ENCODE results near the gene CGNL1.

CGNL1 gene

DNA sequence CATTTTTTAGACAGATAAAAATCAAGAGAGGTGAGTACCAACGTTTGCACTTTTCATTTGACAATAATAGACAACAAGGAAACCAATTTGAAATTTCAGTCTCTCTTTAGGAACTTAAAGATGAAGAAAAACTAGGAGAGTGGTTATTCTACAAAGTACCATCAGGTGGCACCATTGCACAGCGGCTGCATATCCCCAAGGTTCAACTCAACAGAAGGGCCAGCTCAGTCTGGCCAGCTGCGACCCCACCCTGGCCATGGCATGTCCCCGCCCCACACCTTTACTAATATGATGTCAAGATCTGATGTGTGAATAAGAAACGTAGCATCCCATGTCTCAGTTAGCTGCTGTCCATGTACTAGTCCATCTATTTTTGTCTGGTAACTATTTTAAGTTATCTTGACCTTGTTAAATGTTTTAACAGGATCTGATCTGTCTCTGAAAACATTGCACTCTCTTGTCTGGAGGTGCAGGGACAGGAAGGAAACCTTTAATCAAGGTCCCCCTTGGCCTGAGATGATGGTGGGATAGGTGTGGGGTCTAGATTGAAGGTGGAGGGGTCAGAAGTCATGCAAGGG, 35.5 kb upstream of the CGNL1 start:
- no peak overlapping the region for H3K27ac Mint-ChIP-seq

DNA sequence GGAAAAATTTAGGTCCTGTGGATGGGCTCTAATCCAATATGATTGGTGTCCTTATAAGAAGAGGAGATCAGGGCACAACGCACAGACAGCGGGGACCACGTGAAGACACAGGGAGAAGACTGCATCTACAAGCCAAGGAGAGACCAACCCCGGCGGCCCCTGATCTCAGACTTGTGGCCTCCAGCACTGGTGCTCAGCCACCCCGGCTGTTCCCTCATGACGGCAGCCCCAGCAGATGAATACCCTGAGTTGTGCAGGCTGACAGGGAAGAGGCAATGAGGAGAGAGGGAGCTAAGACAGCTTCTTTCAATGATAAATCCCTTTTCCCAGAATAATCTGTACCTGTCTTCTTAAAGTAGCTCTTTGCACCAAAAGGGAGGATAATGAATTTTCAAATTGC, 33.3 kb upstream of the CGNL1 start:
- Mint-ChIP-seq H3K4me3 (no peak overlapping the region), H3K9me3 (ENCODE audit: low read depth) (no peaks in the 10 kb centered on the region), H3K36me3 (no peaks in the 10 kb centered on the region), H3K27ac (no peak overlapping the region), H3K27me3 (peaks cover 1% of the 10 kb centered on the region), H3K4me1 (ENCODE audit: low read depth) (no peaks in the 10 kb centered on the region)

More for the DNA sequence above, 35.5 kb upstream of the CGNL1 start:
- H3K4me1 Mint-ChIP-seq (ENCODE audit: low read depth): no peaks in the 10 kb centered on the region
- no peaks in the 10 kb centered on the region for H3K36me3 Mint-ChIP-seq
- no peaks in the 10 kb centered on the region for H3K9me3 Mint-ChIP-seq (ENCODE audit: low read depth)
- no peak overlapping the region for H3K4me3 Mint-ChIP-seq
- H3K27me3 Mint-ChIP-seq: peaks cover 1% of the 10 kb centered on the region

DNA sequence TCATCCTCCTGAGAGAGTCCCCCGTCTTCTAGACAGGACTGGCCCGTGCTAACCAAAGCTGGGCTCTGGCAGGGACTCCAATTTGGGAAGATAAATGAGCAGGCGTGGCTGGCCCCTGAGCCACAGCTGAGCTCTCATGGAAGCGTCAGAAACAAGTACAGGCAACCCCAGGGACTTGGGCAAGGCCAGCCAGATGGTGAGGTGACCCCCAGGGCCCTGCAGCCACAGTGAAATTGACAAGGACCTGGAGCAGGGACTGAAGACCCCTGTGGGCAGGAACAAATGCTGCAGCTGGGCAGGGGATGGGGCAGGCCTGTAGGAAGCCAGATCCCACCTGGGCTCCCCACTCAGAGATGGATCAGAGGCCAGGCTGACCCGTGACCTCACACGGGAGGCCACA, 32.8 kb upstream of the CGNL1 start:
- Mint-ChIP-seq H3K36me3 (no peaks in the 10 kb centered on the region), H3K4me1 (ENCODE audit: low read depth) (no peaks in the 10 kb centered on the region), H3K4me3 (no peak overlapping the region), H3K27me3 (peaks cover 1% of the 10 kb centered on the region), H3K27ac (no peak overlapping the region), H3K9me3 (ENCODE audit: low read depth) (no peaks in the 10 kb centered on the region)

DNA sequence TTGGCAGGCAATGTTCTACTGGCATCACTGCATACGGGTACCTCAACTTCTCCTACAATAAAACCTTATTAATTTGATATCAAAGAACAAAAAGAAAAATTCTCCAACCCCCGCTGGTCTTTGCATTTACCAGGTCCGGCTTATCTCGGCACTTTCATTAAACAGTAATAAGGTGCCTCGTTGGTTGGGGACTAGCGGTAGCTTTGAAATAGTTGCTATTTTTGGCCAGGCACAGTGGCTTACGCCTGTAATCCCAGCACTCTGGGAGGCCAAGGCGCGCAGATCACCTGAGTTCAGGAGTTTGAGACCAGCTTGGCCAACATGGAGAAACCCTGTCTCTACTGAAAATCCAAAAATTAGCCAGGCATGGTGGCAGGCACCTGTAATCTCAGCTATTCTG, 32.0 kb upstream of the CGNL1 start:
- Mint-ChIP-seq H3K4me1 (ENCODE audit: low read depth) (no peaks in the 10 kb centered on the region), H3K27ac (no peak overlapping the region), H3K27me3 (peaks cover 1% of the 10 kb centered on the region), H3K9me3 (ENCODE audit: low read depth) (no peaks in the 10 kb centered on the region), H3K4me3 (no peak overlapping the region), H3K36me3 (no peaks in the 10 kb centered on the region)

DNA sequence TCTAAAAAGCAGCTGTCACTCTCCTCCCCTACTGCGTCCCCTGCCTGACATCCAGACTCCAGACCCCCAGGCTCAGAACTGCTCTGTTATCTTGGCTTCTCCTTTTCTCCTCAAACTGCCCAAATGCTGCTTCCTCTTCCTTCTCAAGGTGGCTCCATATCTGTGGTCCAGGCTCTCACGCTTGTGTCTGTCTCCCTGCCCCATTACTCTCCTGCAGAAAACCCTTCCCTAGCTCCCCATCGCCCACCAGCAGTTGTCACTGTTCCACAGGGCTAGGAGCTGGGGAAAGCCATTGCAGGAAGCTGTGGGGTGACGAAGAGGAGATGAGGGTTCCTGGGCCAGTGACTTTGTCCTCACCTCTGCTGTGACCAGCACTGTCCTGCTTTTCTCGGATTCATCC, 30.7 kb upstream of the CGNL1 start:
- H3K4me1 Mint-ChIP-seq (ENCODE audit: low read depth): no peaks in the 10 kb centered on the region
- H3K4me3 Mint-ChIP-seq: no peak overlapping the region
- H3K36me3 Mint-ChIP-seq: no peaks in the 10 kb centered on the region
- H3K27ac Mint-ChIP-seq: no peak overlapping the region
- peaks cover 1% of the 10 kb centered on the region for H3K27me3 Mint-ChIP-seq
- H3K9me3 Mint-ChIP-seq (ENCODE audit: low read depth): no peaks in the 10 kb centered on the region

DNA sequence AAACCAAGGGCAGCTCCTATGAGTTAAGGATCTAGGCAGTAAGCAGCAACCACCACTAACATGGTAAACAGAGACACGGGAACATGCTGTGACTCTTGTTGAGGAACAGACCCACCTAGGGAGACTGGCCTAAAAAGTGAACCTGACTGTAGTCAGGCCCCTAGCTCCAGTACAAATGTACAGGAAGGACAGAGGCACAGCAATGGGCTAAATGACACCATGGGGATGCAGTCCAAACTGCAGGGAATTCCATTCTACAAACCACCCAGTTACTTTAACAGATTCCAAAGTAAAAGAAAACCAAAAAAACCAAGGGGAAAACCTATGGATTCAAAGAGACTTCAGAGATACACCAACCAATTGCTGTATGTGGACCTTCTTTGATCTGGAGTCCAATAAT, 28.2 kb upstream of the CGNL1 start:
- H3K9me3 Mint-ChIP-seq (ENCODE audit: low read depth): no peaks in the 10 kb centered on the region
- H3K4me3 Mint-ChIP-seq: no peak overlapping the region
- no peaks in the 10 kb centered on the region for H3K27me3 Mint-ChIP-seq
- H3K4me1 Mint-ChIP-seq (ENCODE audit: low read depth): no peaks in the 10 kb centered on the region
- no peak overlapping the region for H3K27ac Mint-ChIP-seq
- no peaks in the 10 kb centered on the region for H3K36me3 Mint-ChIP-seq

DNA sequence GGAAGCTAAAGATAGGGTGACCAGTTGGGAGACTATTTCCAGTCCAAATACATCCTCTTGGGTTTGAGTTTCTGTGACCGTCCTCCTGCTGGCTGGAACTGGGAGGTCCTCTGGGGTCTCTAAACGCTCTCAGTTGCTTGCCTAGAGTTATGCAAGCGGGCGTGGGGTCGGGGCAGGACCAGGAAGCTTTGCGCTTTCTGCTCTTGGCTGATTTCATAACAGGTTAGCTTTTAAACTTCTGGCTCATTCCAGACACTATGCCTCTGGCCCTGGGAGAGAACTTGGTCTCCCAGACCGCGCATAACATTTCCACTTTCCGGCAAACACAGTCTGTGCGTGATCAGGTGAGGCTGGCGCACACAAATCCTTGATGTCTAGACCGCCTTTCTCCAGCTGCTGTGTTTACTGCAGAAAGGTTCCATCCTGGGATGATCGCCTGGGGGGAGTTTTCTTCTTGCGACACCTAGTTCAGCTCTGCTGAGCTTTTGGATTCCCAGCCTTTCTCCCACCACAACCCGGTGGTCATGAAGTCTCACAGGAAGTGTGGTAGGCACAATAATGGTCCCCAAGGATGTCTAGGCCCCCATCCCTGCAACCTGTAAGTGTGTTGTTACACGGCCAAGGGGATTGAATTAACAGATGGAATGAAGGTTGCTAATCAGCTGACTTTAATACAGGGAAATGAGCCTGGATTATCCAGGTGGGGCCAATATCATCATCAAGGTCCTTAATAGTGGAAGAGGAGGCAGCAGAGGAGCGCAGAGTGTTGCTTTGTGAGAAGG, 23.6 kb upstream of the CGNL1 start:
- H3K27me3 Mint-ChIP-seq: no peaks in the 10 kb centered on the region
- H3K4me1 Mint-ChIP-seq (ENCODE audit: low read depth): no peaks in the 10 kb centered on the region
- H3K9me3 Mint-ChIP-seq (ENCODE audit: low read depth): no peaks in the 10 kb centered on the region
- no peak overlapping the region for H3K27ac Mint-ChIP-seq
- H3K36me3 Mint-ChIP-seq: no peaks in the 10 kb centered on the region
- no peak overlapping the region for H3K4me3 Mint-ChIP-seq

DNA sequence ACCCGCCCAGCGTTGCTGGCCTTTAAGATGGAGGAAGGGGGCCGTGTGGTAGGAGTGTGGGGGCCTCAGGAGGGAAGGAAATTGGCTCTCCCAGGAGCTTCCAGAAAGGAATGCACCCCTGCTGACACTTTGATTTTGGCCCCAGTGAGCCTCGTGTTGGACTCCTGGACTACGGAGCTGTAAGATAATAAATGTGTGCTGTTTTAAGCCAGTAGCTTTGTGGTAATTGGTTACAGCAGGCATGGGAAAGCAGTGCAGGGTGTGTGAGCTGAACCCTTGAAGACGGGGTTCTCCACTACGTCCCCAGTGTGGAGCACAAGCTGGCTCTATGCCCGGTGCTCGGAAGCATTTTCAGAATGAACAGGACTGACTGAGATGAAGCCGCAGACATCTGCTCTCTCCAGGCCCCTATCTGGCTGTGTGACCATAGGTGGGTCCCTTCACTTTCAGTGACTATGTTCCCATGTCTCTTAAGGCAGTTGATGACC, 22.9 kb upstream of the CGNL1 start:
- no peaks in the 10 kb centered on the region for H3K4me1 Mint-ChIP-seq (ENCODE audit: low read depth)
- H3K9me3 Mint-ChIP-seq (ENCODE audit: low read depth): no peaks in the 10 kb centered on the region
- H3K36me3 Mint-ChIP-seq: no peaks in the 10 kb centered on the region
- H3K27ac Mint-ChIP-seq: no peak overlapping the region
- no peaks in the 10 kb centered on the region for H3K27me3 Mint-ChIP-seq
- no peak overlapping the region for H3K4me3 Mint-ChIP-seq

DNA sequence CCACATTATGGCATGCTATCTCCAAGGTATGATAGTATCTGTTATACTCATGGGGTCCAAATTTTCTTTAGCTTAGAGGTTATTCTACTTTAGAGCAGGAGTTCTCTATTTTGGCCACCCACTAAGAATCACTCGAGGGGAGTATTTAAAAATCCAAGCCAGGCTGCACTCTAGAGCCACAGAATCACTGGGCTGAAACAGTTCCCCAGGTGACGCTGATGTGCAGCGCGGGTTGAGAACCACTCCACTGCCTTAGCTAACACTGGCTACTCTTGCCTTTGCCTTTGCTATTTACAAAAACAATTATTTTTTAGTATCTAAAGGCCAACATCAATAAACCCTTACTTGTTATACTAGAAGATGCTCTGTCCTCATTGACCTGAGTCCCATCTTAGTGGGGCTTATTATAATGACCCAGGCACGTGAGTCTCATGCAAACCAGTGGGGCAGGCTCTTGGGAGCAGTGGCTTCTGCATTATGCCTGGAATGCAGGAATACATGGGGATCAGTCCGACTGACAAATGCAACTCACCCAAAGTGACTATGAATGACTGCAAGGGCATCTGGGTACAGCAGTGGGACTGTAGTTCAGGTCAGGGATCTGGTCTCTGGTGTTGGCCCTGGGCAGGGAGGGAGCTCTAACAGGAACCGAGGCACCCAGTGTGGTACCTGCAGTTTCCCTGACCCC, 21.7 kb upstream of the CGNL1 start:
- H3K27ac Mint-ChIP-seq: no peak overlapping the region
- H3K4me1 Mint-ChIP-seq (ENCODE audit: low read depth): no peaks in the 10 kb centered on the region
- H3K9me3 Mint-ChIP-seq (ENCODE audit: low read depth): no peaks in the 10 kb centered on the region
- H3K4me3 Mint-ChIP-seq: no peak overlapping the region
- H3K27me3 Mint-ChIP-seq: no peaks in the 10 kb centered on the region
- H3K36me3 Mint-ChIP-seq: no peaks in the 10 kb centered on the region

DNA sequence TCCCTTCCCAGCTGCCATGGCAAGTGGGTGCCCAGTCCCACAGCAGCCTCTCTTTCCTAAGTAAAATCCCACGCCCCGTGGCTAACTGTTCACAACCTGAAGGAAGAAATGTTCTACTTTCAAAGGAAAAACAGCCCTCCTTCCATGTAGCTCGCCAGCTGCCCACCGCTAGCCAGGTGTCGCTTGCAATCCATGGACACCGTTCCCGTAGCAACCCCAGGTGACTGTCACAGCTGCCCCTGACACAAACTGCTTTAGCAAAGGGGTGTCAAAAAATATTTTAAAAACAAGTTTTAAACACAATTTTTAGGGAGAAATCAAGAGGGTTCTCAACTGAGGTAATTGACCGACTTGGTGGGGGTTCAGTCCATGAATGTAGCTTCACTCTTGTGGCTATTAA, 21.0 kb upstream of the CGNL1 start:
- no peak overlapping the region for H3K4me3 Mint-ChIP-seq
- no peaks in the 10 kb centered on the region for H3K4me1 Mint-ChIP-seq (ENCODE audit: low read depth)
- H3K9me3 Mint-ChIP-seq (ENCODE audit: low read depth): no peaks in the 10 kb centered on the region
- H3K36me3 Mint-ChIP-seq: no peaks in the 10 kb centered on the region
- no peaks in the 10 kb centered on the region for H3K27me3 Mint-ChIP-seq
- H3K27ac Mint-ChIP-seq: no peak overlapping the region

DNA sequence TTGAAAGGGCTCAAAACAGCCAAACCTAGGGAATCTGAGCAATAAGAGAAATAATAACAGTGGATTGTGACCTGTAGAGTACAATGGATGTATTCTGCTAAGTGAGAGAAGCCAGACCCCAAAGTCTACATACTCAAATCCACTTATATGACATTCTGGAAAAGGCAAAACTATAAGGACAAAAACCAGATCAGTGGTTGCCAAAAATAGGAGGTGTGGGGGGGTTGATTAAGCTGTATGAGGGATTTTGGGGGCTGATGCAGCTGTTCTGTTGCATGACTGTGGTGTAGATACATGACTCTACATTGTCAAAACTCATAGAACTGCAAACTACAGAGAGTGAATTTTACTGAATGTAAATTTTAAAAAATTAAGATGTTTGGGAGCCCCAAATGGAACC, 20.1 kb upstream of the CGNL1 start:
- Mint-ChIP-seq H3K27ac (no peak overlapping the region), H3K27me3 (no peaks in the 10 kb centered on the region), H3K9me3 (ENCODE audit: low read depth) (no peaks in the 10 kb centered on the region), H3K4me1 (ENCODE audit: low read depth) (no peaks in the 10 kb centered on the region), H3K36me3 (no peaks in the 10 kb centered on the region), H3K4me3 (no peak overlapping the region)

DNA sequence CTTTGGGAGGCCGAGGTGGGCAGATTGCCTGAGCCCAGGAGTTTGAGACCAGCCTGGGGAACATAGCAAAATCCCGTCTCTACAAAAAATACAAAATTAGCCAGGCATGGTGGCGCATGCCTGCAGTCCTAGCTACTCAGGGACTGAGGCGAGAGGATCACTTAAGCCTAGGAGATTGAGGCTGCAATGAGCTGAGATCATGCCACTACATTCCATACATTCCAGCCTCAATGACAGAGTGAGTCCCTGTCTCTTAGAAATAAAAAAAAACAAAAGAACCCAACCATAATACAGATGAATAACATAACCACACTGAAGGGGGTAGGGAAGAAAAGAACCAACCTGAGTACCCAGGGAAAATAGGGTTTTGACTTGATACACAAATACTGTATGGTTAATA, 19.7 kb upstream of the CGNL1 start:
- Mint-ChIP-seq H3K4me1 (ENCODE audit: low read depth) (no peaks in the 10 kb centered on the region), H3K27me3 (no peaks in the 10 kb centered on the region), H3K27ac (no peak overlapping the region), H3K9me3 (ENCODE audit: low read depth) (no peaks in the 10 kb centered on the region), H3K36me3 (no peaks in the 10 kb centered on the region), H3K4me3 (no peak overlapping the region)

DNA sequence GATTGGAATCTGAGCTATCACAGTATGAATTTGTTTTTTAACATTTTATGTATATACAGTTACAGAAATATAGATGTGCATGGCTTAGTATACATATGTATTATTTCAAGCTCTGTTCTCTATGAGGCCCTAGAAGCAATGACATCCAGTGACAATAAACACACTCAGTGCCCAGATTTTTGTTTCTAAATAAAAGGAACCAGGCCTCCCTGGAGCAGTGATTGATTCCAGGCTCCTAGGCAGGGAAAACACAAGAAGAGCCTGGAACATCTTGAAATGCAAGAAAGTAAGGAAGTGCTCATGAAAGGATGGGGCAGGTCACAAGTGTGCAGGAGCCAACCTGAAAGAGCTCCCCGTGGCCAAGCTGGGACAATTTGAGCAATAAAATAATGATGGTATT, 18.5 kb upstream of the CGNL1 start:
- no peaks in the 10 kb centered on the region for H3K36me3 Mint-ChIP-seq
- no peak overlapping the region for H3K27ac Mint-ChIP-seq
- no peak overlapping the region for H3K4me3 Mint-ChIP-seq
- H3K4me1 Mint-ChIP-seq (ENCODE audit: low read depth): no peaks in the 10 kb centered on the region
- no peaks in the 10 kb centered on the region for H3K27me3 Mint-ChIP-seq
- H3K9me3 Mint-ChIP-seq (ENCODE audit: low read depth): no peaks in the 10 kb centered on the region

DNA sequence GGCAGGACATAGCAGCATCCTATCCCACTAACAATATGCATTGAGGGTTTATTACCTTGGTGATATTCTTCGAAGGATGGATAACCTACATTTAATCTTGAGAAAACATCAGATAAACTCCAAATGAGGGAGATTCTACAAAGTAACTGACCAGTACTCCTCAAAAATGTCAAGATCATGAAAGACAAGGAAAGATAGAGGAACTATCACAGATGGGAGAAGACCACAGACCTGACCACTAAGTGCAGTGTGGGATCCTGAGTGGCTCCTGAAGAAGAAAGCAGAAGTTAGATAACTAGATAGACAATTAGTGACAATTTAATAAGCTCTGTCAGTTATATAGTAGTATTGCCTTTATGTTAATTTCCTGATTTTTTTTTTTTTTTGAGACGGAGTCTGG, 17.7 kb upstream of the CGNL1 start:
- H3K4me1 Mint-ChIP-seq (ENCODE audit: low read depth): no peaks in the 10 kb centered on the region
- no peaks in the 10 kb centered on the region for H3K36me3 Mint-ChIP-seq
- no peak overlapping the region for H3K4me3 Mint-ChIP-seq
- no peaks in the 10 kb centered on the region for H3K9me3 Mint-ChIP-seq (ENCODE audit: low read depth)
- H3K27me3 Mint-ChIP-seq: no peaks in the 10 kb centered on the region
- H3K27ac Mint-ChIP-seq: no peak overlapping the region

DNA sequence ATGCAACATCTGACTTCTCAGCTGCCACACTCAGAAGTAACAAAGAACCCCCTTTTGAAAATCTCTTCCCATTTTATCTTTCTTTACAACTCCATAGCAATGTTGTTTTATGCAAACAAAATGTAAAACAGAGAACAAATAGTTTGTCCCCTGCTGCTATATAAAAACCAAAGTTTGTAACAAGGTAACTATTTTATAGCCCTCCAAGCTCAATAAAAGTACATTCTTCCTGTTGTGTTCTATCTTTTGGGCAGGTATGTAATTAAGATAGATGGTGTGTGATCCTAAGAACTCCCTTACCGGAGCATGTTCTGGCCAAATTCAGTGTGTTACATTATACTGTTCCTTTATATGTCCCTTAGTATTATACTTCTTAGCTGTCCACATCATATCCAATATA, 12.6 kb upstream of the CGNL1 start:
- no peaks in the 10 kb centered on the region for H3K4me1 Mint-ChIP-seq (ENCODE audit: low read depth)
- no peaks in the 10 kb centered on the region for H3K36me3 Mint-ChIP-seq
- no peak overlapping the region for H3K27ac Mint-ChIP-seq
- H3K27me3 Mint-ChIP-seq: no peaks in the 10 kb centered on the region
- H3K9me3 Mint-ChIP-seq (ENCODE audit: low read depth): no peaks in the 10 kb centered on the region
- H3K4me3 Mint-ChIP-seq: no peak overlapping the region
